ENCODE results near the gene PRSS56. TPM values are rescaled to one million over a fixed set of nuclear protein-coding genes. Genes with fewer than 3 reads are reported as not detected.

Gene PRSS56
- total and polyA plus RNA-seq, 2 of the 13 experiments (the other 11 are each of a cell fraction or from before 2014, with no cell fraction given) = not detected

GRCh38 chr2:232515639-232516038 lies 4.5 kb upstream of the PRSS56 start:
- BruUV-seq (replicated peaks) = no TSS peak
- Histone ChIP-seq H3K4me1 (ENCODE audit: insufficient read depth, low read length) (no peaks in the 10 kb centered on the region), H3K4me3 (replicated peaks in 1 of 3; ENCODE audit: insufficient read depth in 1 of 3, low read depth in 2 of 3, low read length in 3 of 3) (no peak overlapping the region), H2AFZ (ENCODE audit: low read length) (no peak overlapping the region), H3K9ac (ENCODE audit: insufficient read depth, low read depth, low read length) (no peak overlapping the region), H3K27ac (ENCODE audit: extremely low read length, insufficient read depth, low read length) (no peak overlapping the region), H3K79me2 (ENCODE audit: insufficient read depth, low read length) (no peaks in the 10 kb centered on the region), H4K20me1 (ENCODE audit: insufficient read depth, low read length) (no peaks in the 10 kb centered on the region; the same call in 1 of the 2 replicates), H3K27me3 (ENCODE audit: control insufficient read depth in 1 of 2, insufficient read depth in 2 of 2, low read length in 2 of 2) (peaks cover 20 to 67% of the 10 kb centered on the region in 2 experiments), H3K4me2 (ENCODE audit: low read depth, low read length) (no peak overlapping the region), H3K9me3 (ENCODE audit: low read length) (no peaks in the 10 kb centered on the region), H3K36me3 (replicated peaks in 1 of 2; ENCODE audit: control insufficient read depth in 1 of 2, insufficient read depth in 2 of 2, low read length in 2 of 2) (no peaks in the 10 kb centered on the region)
- ChIA-PET CTCF (ENCODE audit: low intra/inter-chr PET ratio, low total read pairs) (no interaction called here), POLR2A (no interaction called here)
- WGBS (ENCODE audit: low lambda C conversion rate) = 35% methylated on average over 7 of the region's 7 CpGs
- FAIRE-seq = no peak
- intact Hi-C loops (cut with micrococcal nuclease; ENCODE audit: unreplicated experiment) = no loop called here
- TF ChIP-seq ELF4 (CRISPR knock-in tag; IDR thresholded peaks at IDR 0.05; ENCODE audit: borderline replicate concordance) = no peak
- TF ChIP-seq ZFP91 (CRISPR knock-in tag; IDR thresholded peaks at IDR 0.05; ENCODE audit: borderline replicate concordance) = no peak
- no peak for TF ChIP-seq ZNF646 (CRISPR knock-in tag; IDR thresholded peaks at IDR 0.05)
- TF ChIP-seq ARNT (IDR thresholded peaks at IDR 0.05) = no peak
- TF ChIP-seq CHD4 (IDR thresholded peaks at IDR 0.05; ENCODE audit: borderline replicate concordance, low read length) = no peak
- no peak for TF ChIP-seq ZNF639 (CRISPR knock-in tag; conservative IDR thresholded peaks at IDR 0.05)
- no peak for TF ChIP-seq THAP11 (CRISPR knock-in tag; IDR thresholded peaks at IDR 0.05)
- no peak for TF ChIP-seq ZNF687 (CRISPR knock-in tag; IDR thresholded peaks at IDR 0.05)
- in situ Hi-C loops (cut with HindIII; ENCODE audit: extremely low pct_ligation_motif_present, low pct_unique_long_range_greater_than_20kb) = loop anchor here (5.0 kb wide), 1 partner anchor 58 kb away; the partner anchor contains the start of gene ALPI
- no peak for ATAC-seq
- no peak for DNase-seq (ENCODE audit: low spot score)

Measured in HepG2 (cell line).